Stimulated activated CD4-positive, alpha-beta T cell treated with anti-CD3 and anti-CD28 coated beads, Interleukin-4, amount 100 ng/mL, for 48 hours (primary cell): ENCODE measurements around the gene SLC38A11.

ENCODE experiments used
- DNase-seq, 2 donors: peaks; one replicate each; pipeline ENCODE4 v3.0.0-alpha.2; 2020; ENCODE audit warnings: low read depth in 2 of 2

SLC38A11 gene

DNA sequence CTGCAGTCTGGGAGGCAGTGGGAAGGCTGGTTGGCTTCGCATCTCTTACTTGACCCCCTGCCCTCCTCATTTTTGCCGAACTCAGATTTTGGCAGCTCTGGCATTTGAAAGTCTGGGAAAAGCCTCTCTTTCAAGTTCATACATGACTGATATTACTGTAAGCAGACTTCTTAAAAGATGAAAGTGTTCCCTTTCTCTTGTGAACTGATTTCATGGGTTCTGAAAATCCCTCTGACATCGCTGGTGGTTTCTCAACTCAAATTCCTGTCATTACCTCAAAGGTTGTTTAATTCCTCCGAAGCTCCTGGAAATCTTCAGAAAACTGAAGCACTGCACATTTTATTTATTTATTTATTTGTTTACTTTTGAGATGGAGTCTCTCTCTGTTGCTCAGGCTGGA lies 16.9 kb upstream of the SLC38A11 start:
- no peak for DNase-seq

DNA sequence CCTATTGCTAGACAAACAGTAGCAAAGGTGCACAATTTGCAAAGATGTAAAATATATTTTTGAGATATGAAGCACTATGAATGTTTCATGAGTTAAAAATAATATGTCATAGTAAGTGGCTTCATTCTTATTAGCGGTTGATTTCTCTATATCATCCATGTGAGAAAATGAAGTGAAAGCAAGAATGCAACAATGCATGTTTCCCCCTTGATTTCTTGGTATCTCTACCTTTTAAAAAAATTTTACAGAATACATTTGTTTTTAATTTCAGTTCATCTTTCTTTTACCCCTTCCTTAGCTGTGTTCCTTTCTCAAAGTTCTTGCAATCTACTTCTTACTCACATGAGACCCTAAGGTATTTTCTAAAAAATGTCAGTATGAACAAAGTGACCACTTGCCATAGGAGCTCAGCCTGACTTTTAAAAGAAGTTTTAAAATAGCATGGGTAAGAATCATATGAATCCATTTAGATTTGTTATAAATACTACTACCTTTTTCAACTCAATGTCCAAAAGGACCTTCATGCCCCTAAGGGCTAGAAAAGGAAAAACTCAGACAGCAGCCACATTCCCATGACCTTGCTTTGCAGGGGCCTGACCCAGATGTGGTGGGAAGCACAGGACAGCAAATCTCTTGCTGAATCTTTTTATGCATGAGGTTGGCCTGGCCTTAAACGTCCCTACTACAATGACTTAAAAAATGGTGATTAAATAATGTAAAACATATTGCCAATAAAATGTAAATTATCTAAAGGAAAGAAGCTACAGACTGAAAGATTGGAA lies 14.8 kb upstream of the SLC38A11 start:
- no peak for DNase-seq

DNA sequence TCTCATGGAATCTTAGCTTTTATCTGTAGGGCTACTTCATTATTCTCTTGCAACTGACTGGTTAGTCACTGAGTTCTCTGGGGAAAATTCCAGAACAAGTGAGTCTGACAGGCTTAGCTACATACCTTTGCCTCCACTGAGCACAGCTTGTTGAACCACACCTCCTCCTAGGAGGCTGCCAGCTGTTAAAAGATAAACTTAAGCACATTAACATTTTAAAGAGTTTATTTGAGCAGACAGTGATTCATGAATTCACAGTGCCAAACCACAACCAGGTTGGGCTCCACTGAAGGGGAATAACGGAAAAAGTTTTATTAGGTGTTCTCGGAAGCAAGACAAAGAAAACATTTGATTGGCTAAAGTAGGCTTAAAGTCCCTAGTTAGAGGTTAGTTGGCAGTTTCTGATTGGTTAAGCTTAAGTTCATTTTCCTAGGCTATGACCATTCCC lies 12.5 kb upstream of the SLC38A11 start:
- DNase-seq, result no peak

DNA sequence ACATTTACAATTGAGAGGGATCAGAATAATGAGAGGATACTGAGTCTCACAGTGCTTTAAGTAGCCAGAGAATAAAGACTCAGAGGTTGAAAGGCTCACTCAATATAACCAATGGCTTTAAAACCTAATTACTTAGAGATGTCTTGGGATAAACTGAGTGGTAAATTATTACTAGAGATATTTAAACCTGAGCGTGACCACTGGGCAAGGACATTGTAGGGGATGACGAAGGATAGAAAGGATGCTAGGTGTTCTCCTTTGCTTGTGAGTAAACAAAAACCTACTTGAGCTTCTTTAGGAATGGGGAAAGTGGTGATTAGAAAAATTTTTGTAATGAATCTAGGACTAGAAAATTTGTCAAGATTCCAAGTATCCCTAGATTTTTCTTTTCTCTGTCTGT lies 12.0 kb upstream of the SLC38A11 start:
- DNase-seq, result no peak

DNA sequence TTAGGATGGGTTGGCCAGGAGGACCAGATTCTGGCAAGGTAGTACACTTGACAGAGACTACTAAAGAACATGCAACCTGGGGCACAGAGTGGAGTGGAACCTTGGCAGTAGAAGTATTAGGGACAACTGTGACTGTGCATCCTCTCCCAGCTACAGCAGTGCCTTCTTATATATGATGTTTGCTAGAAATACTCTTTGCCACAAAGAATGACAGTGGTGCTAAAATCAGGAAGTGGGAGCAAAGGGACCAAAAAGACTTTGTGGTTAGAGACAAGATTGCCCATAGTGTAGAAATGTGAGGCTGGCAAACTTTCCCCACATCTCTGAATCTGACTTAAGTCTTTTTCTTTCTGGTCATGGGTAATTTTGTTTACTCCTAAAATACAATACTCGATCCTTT lies 9.4 kb upstream of the SLC38A11 start:
- DNase-seq, result no peak

DNA sequence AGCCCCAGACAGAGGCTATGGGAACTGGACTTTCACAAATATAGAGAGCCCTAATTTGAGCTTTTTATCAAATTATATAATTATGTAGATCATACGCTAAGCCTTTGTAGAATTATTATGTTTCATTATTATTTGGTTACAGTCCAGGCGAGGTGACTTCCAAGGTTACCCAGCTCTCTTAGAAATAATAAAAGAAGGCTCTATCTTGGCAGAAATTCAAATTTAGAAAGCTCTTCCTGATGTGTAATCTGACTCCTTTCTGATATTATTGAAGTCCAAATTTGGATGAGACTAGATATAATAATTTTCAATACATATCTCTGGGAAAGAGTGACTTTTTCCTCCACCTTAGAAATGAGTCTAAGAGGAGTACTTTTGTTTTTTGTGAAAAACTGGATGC lies 4.8 kb upstream of the SLC38A11 start:
- DNase-seq, result no peak

DNA sequence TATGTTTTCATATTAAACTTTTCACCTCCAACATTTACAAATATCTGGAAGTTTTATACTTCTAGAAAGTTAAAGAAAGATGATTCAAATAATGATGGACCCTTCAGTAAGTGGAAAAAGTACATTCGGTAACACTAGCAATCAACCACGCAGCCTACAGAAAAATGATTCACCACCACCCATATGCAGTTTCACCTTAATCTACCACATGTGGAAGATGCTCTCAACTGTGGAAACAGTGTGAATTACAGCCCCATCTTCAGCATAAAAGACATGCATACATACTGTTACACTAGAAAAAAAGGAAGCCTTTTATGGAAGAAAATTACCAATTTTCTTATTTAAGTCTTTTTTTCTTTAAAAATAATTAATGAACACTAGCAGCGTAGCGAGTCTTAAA lies 1.1 kb downstream of the SLC38A11 start:
- DNase-seq, result no peak

DNA sequence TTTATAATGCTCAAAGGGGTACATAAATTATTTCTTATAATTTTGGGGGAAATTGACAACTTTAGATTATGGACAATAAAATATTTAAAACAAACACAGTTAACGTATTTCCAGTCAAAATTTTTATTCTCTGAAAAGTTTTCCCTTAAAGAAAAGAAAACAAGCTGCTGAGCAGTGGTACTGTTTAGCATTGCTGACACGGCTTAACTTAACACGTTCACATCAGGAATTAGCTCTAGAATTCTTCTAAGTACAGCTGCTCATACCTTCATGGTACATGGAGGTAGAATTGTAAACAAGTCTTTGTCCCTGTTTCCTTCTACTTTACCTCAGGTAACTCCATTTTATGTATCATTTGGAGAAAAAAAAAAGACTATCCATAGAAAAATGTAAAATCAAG lies 2.0 kb downstream of the SLC38A11 start:
- no peak for DNase-seq

DNA sequence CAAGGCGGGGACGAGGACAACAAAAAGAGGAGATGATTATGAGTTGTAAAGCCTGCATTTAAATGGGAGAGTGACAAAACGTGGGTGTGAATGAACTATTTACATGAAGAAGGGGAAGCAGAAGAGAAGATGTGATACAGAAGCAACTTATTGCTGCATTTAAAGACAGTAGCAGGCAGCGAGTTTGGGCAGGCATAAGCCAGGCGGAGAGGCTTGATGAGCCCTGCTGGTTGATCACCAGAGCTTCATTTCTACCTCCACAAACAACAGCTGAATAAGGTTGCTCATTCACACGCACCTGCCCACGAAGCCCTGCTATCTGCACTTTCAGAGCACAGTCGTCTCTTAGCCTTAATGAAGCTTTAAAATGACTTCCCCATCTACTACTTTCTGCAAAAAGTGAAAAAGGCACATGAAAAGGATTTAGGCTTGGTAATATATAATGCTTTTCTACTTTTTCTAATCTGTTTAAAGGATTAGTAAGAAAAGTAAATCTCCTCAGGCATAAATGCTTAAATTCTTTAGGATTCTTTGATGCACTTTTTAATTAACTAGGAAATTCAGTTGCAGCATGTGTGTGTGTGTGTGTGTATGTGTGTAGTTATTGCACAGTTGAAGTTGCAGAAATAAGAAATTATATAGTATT lies 3.1 kb downstream of the SLC38A11 start:
- no peak for DNase-seq

DNA sequence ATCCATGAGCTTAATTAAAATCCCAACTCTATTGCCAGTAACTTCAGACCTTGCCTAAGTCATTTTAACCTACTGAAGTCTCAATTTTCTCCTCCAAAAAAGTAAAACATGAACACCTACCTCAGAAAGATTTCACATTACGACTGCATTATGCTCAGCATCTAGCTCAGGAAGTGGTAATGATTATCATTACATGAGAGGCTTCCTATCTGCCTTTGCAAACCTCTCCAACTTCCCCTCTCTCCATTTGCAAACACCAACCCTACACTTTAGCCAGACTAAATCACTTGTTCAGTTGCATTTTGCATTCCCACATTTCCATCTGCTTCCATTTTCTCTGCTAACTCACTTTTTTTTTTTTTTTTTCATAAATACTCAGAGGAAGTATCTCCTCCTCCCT lies 6.8 kb downstream of the SLC38A11 start:
- DNase-seq, result no peak

DNA sequence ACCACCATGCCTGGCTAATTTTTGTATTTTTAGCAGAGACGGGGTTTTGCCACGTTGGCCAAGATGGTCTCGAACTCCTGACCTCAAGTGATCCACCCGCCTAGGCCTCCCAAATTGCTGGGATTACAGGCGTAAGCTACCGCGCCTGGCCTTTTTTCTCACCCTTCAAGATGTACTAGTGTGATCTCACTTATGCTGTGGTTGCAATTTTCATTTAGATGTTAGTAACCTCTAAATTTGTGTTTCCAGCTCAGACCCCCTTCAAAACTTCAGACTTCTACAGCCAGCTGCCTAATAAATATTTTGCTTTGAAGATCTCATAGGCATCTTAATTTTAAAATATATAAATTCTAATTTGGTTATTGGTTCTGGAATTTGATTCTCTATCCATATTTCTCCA lies 8.0 kb downstream of the SLC38A11 start:
- DNase-seq, result no peak

DNA sequence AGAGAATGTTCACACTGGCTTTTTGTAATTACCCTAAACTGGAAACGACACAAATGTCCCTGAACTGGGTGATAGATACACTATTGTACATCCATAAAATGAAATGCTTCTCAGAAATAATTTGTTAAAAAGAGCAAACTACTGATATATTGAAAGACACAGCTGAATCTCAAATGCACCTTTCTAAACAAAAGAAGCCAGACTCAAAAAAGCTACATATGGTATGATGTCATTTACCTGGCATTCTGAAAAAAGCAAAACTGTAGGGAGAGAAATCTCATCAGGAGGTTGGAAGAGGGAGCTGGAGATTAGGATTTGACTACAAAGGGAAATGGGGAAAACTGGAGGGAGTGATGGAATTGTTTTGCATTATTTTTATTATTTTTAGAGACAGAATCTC lies 12.0 kb downstream of the SLC38A11 start:
- no peak for DNase-seq

DNA sequence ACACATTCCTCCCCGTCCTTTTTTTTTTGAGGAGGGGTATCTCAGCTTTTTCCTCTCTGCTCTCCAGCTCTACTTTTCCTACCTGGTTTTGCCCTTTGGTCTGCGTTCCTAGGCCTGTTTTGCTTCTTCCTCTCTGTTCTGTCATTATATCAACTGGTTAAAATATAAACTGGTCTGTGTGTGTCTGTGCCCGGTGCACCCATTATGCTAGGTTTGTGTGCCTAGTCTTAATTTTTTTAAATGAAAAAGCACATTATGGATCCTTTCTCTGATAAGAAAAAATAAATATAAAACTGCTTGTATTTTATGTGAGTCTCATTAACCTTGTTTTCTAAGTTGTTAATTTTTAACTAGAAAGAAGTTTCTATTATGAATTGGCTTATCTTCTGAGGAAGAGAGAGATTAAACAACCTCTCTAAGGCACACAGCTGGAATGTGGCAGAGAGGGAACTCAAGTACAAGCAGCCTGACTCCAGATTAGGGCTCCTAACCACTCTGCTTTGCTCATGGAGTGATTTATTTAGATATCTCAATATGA lies 17.4 kb downstream of the SLC38A11 start:
- DNase-seq, result no peak

DNA sequence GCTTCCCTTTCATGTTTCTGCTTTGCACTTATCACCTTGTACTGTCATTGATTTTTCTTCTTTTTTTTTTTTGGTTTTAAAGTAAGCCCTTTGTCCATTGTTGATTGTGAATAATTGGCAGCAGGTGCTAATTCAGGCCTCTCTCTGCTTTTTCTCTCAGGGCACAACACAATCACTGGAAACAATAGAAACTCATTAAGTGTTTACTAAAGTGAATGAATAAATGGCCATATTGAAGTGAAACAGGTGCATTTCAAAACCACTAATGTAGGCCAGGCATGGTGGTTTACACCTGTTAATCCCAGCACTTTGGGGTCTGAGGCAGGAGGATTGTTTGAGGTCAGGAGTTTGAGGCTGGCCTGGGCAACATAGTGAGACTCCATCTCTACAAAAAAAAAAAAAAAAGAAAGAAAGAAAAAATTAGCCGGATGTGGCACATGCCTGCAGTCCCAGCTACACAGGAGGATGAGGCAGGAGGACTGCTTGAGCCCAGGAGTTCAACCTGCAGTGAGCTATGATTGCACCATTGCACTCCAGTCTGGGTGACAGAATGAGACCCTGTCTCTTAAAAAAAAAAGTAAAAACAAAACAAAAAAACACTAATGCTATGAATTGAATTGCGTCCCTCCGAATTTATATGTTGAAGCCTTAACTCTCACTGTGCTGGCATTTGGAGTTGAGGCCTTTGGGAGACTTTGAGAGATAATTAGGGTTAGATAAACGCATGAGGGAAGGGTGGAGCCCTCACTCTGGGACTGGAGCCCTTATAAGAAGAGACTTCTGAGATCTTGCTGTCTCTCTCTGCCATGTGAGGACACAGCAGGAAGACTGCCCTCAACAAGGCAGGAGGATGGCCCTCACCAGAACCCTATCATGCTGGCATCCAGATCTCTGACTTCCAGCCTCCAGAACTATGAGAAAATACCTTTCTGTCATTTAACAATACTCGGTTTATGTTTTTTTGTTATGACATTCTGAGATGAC lies 19.9 kb downstream of the SLC38A11 start:
- DNase-seq, result no peak

DNA sequence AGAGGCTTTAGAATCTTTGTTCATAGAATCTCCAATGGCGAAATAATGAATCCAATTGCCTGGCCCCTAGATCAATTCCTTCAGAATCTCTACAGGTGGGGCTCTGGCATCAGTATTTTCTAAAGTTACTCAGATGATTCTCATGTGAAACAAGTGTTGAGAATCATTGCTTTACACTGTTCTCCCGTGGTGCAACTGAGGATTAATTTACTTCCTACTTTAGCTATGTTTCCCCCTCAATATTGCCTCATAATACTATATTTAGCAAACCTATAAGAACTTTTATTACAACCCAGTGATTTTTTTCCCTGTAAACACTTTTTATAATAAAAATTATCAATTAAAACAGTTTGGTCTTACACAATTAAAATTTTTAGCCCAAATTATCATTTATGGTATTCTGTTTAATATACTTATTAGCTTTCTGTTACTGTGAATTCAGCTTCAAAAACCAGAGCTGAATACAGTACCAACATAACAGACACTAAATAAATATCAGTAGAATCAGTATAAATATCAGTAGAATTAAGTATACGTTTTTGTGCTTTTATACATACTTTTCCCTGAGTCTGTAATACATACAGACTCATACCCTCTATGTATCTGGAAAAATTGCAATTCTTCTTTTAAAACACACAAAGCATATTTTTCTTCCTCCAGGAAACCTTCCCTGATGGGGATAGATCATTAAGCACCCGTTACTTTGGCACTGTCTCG lies 20.8 kb downstream of the SLC38A11 start:
- no peak for DNase-seq

DNA sequence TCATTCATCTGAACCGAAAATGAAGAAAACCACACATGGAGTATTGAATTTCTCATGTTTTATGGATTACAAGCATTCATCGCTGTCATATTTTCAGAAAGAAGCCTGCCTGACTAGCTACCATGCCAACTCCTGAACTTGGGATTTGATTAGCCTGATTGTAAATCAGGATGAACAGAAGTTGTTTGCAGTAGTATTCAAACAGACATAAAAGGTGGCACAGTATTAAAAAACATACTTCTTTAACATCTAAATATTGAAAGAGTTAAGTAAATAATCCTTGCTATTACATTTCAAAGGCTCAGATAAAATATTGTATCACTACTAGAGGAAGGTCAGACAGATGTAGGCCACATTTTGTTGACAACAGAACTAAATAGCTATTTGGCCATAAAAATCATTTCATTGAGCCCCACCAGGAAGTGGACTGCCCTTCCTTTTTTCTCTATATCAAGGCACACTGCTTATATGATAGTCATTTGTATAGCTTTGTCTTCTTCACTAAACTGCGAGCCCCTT lies 21.6 kb downstream of the SLC38A11 start:
- no peak for DNase-seq

DNA sequence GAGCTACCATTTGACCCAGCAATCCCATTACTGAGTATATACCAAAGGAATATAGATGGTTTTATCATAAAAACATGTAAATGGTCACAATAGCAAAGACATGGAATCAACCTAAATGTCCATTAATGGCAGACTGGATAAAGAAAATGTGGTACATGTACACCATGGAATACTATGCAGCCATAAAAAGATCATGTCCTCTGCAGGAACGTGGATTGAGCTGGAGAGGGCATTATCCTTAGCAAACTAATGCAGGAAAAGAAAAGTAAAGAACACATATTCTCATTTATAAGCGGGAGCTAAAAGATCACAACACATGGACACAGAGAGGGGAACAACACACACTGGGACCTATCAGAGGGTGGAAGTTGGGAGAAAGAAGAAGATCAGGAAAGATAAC lies 22.9 kb downstream of the SLC38A11 start:
- DNase-seq, result no peak

DNA sequence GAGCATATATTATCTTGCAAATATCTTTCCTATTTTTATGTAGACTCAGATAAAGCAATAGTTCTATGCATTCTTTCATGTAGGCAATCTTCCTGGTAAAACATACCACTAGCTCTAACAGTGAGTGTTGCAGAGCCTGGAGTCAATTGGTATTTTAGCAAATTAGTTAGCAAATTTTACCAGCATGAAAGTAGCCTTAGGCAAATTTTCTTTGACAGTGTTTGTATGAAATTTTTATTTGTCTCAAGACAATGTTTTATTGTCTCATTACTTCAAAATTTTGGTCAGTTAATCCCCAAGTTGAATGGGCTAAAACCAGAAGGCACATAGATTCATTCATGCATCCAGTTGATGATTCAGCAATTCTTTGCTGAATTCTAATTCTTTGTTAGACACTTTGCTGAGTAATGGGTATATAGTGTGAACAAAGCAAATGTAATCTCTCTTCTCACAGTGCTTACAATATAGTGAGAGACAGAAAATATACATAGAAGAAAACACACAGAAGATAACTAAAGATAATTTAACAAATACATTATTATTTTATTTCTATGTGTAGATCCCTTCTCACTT lies 27.1 kb downstream of the SLC38A11 start:
- no peak for DNase-seq

DNA sequence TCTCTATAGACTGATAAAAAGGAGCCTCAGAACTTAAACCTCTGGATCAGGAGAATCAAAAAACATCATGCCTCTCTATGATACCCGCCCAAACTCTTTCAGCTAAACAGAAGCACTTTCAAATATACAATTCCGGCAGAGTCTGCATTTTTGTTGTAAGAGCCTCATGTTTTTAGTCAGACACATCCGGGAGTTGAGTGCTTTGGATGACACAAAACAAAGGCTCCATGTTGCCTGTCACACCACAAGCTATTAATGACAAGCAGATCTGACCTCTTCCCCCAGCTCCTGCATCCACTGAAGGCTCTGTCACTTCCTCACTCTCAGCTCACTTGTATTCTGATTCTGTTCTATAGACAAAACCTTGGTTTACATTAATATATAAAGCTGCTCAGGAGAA lies 33.2 kb downstream of the SLC38A11 start:
- DNase-seq, result no peak

DNA sequence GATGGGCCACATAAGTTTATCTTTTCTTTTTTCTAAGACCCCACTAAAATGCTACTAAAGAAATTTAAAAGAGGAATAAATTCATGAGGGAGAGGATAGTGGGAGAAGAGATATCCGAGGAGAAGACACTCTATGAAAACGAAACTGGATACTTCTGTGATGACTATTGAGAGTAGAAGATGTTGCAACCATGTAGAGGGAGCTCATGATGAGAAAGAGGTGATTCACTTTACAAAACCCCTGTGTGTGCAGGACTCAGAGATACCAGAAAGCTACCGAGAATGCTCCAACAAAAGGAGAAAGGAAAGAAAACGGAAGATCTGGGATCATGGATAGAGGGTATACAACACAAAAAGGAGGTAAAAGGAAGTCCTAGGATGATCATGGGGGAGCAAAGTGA lies 34.9 kb downstream of the SLC38A11 start:
- no peak for DNase-seq
